Panc1 (cell line): ENCODE measurements around the gene SCAF4.

ENCODE experiments used
- POLR2AphosphoS5 ChIP-seq: IDR thresholded peaks from 2 replicates; pipeline ENCODE4 v1.6.1; 2012; ENCODE audit warnings: mild to moderate bottlenecking, low read depth, low read length, moderate library complexity
- TCF7L2 ChIP-seq: IDR thresholded peaks from 2 replicates; pipeline ENCODE4 v1.6.1; 2011; ENCODE audit warnings: mild to moderate bottlenecking, low read depth, low read length, inconsistent platforms
- TF ChIP-seq, protein P1 (sequence below): fragments of 450-650 bp; IDR thresholded peaks from 2 replicates; pipeline ENCODE4 v1.5.1; 2017; ENCODE audit warnings: mild to moderate bottlenecking

DNA sequence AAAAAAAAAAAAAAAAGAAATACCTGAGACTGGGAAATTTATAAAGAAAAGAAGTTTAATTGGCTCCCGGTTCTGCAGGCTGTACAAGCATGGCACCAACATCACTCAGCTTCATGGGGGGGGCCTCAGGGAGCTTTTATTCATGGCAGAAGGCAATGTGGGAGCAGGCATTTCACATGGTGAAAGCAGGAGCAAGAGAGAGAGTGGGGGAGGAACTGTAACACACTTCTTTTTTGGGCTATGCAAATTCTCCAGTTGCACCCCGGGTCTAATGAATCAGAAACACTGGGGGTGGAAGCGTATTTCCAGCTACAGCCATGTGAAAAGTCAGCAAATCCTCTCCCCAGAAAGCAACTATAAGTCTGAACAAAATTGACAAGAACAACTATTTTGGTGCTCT is 84.3 kb downstream of the SCAF4 start:
- TF ChIP-seq TCF7L2 = no peak
- TF ChIP-seq, protein P1, sequence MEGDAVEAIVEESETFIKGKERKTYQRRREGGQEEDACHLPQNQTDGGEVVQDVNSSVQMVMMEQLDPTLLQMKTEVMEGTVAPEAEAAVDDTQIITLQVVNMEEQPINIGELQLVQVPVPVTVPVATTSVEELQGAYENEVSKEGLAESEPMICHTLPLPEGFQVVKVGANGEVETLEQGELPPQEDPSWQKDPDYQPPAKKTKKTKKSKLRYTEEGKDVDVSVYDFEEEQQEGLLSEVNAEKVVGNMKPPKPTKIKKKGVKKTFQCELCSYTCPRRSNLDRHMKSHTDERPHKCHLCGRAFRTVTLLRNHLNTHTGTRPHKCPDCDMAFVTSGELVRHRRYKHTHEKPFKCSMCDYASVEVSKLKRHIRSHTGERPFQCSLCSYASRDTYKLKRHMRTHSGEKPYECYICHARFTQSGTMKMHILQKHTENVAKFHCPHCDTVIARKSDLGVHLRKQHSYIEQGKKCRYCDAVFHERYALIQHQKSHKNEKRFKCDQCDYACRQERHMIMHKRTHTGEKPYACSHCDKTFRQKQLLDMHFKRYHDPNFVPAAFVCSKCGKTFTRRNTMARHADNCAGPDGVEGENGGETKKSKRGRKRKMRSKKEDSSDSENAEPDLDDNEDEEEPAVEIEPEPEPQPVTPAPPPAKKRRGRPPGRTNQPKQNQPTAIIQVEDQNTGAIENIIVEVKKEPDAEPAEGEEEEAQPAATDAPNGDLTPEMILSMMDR = no peak
- TF ChIP-seq POLR2AphosphoS5 = no peak
